GM21529 (cell line): Measurements from ENCODE around the gene GCM1.
A peak's percentile ranks its signal among the peaks of the same experiment; 100 is the strongest.

Source experiments
- ATAC-seq: cut with Tn5 transposase; IDR thresholded peaks from one replicate; pipeline ENCODE4 v1.9.1; 2021; ENCODE audit not compliant: unreplicated experiment

Gene GCM1

GRCh38 chr6:53109612-53110011 is 39.0 kb downstream of the GCM1 start:
- peak; percentile 82 for ATAC-seq

GRCh38 chr6:53107091-53107490 is 41.5 kb downstream of the GCM1 start:
- ATAC-seq, result no peak

- ATAC-seq, result no peak
Observed at GRCh38 chr6:53104916-53105315, 43.7 kb downstream of the GCM1 start.

- ATAC-seq, result no peak
Observed at GRCh38 chr6:53103993-53104675, 44.5 kb downstream of the GCM1 start.

GRCh38 chr6:53101006-53101405 is 47.6 kb downstream of the GCM1 start:
- no peak for ATAC-seq

GRCh38 chr6:53100561-53100960 is 48.1 kb downstream of the GCM1 start:
- no peak for ATAC-seq

GRCh38 chr6:53095716-53096115 is 52.9 kb downstream of the GCM1 start:
- no peak for ATAC-seq

- ATAC-seq, result no peak
Observed at GRCh38 chr6:53095270-53095669, 53.4 kb downstream of the GCM1 start.

GRCh38 chr6:53090576-53090975 is 58.1 kb downstream of the GCM1 start:
- ATAC-seq, result no peak

- ATAC-seq, result no peak
Observed at GRCh38 chr6:53089948-53090347, 58.7 kb downstream of the GCM1 start.

GRCh38 chr6:53086302-53086701 is 62.3 kb downstream of the GCM1 start:
- no peak for ATAC-seq

- no peak for ATAC-seq
Observed at GRCh38 chr6:53080813-53081212, 67.8 kb downstream of the GCM1 start.
